Activated CD8-positive, alpha-beta memory T cell treated with anti-CD3 and anti-CD28 coated beads for 48 hours (primary cell): ENCODE measurements around the gene PSTPIP1.
"Not testable (repeated sequence)": the region's sequence is repeated elsewhere in the genome, so short reads cannot be mapped to it uniquely, and the experiment has no call there.

Experiments
- DNase-seq, 3 experiments: peaks; one replicate each; pipeline ENCODE4 v3.0.0-alpha.2; 2020; ENCODE audit warnings: low read depth in 2 of 3, low spot score in 2 of 3

Gene PSTPIP1

GRCh38 chr15:76994971-76995945 lies at the start of gene PSTPIP1:
Gene PSTPIP1, plus strand, starts transcription at chr15:76995126. Its CDS starts 448 bp downstream, at chr15:76995574.
- DNase-seq = no peak

- no peak for DNase-seq
These were observed 49.3 kb upstream of the PSTPIP1 start for GRCh38 chr15:76945494-76946093.

DNA sequence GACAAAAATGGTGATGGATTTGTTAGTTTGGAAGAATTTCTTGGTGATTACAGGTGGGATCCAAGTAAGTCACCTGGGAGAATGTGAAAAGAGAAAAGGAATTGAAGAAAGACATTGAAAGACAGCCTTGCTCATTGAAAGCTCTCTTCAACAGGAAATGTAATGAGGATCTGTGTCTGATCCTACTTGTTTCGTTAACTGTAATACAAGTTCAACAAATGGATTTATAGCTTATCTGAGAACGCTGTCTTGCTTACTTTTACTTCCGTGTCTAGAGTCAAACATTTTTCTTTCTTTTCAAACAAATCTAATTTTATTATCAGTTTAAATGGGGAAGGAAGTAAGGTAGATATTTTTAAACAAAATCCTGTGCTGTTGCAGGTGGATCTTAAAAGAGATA lies 47.5 kb upstream of the PSTPIP1 start:
- DNase-seq = no peak

DNA sequence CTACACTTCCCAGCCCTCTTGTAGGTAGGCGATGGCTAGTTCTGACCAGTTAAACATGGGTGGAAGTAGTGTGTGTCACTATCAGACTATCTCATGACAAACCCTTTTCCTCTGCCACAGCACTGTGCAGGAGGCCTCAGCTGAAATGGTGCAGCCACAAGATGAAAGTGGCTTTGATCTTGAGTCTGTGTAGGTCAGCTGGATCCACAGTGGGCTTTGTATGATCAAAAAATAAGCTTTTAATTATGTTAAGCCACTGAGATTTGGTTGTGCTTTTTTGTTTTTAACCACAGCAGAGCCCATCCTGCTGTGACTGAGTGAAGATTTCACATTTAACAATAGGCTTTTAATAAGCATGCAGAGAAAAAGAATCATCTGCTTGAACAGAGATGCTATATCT lies 43.7 kb upstream of the PSTPIP1 start:
- DNase-seq = no peak

DNA sequence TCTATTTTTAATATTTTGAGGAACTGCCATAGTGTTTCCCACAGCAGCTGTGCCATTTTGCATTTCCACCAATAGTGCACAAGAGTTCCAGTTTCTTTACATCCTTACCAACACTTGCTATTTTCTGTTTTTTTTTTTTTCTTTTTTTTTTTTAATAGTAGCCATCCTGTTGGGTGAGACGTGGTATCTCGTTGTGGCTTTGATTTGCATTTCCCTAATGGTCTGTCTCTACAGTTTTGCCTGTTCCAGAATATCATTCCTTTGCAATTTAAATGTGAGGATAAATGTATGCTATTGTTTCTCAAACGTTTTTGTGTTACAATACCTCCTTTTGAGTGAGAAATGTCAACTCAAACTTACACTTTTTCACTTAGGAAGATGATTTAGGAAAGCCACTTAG lies 41.0 kb upstream of the PSTPIP1 start:
- DNase-seq = no peak

- no peak for DNase-seq
These were observed 40.2 kb upstream of the PSTPIP1 start for GRCh38 chr15:76954744-76955143.

- DNase-seq = no peak
These were observed 33.5 kb upstream of the PSTPIP1 start for GRCh38 chr15:76961268-76962011.

- DNase-seq = no peak
These were observed 32.5 kb upstream of the PSTPIP1 start for GRCh38 chr15:76962337-76963013.

GRCh38 chr15:76963596-76963995 lies 31.3 kb upstream of the PSTPIP1 start:
- DNase-seq = no peak

GRCh38 chr15:76964157-76964556 lies 30.8 kb upstream of the PSTPIP1 start:
- no peak for DNase-seq

DNA sequence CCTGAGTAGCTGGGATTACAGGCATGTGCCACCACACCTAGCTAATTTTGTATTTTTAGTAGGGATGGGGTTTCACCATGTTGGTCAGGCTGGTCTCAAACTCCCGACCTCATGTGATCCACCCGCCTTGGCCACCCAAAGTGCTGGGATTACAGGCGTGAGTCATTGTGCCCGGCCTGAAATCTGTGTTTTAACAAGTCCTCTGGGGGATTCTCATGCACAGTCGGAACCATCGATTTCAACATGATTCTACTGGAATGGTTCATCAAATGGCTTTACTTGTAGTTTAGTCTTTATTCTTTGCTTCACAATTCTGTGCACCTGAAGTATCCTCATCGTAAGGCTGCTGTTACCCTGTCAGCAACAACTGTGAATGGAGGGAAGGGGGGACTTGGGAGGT lies 28.9 kb upstream of the PSTPIP1 start:
- not testable (repeated sequence) for DNase-seq

- DNase-seq = no peak
These were observed 27.9 kb upstream of the PSTPIP1 start for GRCh38 chr15:76967067-76967466.

- DNase-seq = no peak
These were observed 26.6 kb upstream of the PSTPIP1 start for GRCh38 chr15:76968306-76968705.

DNA sequence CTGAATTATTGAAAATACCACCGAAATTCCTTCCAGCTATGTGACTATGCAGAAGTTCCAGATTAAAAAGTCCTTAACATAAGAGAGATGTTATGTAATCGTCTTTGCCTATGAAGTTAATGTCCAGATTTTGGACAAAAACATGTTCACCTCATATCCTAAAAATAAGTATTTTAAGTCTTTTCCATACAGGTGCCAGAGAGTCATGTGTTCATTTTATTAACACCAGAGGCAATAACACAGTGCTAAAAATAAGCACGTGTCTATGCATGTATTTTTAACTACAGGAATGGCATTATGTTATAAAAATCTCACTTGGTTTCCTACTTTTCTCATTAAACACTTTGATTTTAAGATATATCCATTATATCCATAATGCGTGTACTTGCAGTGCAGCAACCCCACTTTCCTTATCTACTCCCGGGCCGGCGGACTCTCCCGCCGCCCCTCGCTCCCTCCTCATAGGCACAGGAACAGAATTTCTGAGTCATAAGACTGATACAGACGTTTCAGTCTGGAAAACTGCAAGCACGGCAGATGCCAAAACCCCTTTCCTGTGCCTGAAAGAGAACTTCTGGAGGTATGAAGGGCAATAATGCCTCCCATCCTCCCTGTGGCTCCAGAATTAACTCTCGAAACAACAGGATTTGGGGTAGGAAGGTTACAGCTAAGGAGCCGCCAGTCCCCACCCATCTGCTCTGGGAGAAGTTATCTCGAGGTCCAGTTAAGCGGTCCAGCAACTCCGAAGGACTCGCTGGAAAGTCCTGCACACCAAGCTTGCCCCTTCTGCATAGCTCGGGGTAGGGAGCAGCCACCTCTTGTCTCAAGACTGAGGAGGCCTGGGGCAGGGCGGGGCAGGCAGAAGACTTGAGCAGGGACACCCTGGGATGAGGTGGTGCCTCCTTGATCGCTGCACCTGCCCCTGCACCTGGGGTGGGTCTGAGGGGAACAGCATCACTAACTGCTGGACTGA lies 22.3 kb upstream of the PSTPIP1 start:
- no peak for DNase-seq

GRCh38 chr15:76973362-76973743 lies 21.6 kb upstream of the PSTPIP1 start:
- no peak for DNase-seq

GRCh38 chr15:76973906-76974305 lies 21.0 kb upstream of the PSTPIP1 start:
- DNase-seq = no peak

DNA sequence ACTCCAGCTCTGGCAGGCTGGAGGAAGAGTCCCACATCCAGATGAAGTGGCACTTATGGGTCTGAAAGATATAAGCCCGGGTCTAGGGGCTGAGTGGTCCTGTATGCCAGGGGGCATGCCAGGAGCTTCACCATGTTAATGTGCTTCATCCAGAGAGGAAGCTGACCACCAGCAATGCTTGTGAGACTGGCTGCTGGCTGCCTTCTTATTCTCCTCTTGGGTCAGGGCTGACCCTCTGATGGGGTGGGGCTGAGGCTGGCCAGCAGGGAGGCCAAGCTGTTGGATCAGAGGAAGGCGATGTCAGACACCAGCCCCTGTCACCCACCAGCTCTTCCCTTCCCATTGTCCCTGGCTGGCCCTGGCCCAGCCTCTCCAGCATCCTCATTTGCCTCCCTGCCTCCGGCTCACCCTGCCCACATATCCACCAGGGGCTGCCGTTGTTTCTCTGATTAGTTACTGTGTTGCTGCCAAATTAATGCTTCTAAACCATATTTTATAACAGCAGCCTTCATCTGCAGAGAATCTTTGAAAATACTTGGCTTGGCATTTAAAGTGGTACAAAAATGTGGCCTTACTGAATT lies 20.4 kb upstream of the PSTPIP1 start:
- no peak for DNase-seq

- no peak for DNase-seq
These were observed 18.8 kb upstream of the PSTPIP1 start for GRCh38 chr15:76976141-76976540.

DNA sequence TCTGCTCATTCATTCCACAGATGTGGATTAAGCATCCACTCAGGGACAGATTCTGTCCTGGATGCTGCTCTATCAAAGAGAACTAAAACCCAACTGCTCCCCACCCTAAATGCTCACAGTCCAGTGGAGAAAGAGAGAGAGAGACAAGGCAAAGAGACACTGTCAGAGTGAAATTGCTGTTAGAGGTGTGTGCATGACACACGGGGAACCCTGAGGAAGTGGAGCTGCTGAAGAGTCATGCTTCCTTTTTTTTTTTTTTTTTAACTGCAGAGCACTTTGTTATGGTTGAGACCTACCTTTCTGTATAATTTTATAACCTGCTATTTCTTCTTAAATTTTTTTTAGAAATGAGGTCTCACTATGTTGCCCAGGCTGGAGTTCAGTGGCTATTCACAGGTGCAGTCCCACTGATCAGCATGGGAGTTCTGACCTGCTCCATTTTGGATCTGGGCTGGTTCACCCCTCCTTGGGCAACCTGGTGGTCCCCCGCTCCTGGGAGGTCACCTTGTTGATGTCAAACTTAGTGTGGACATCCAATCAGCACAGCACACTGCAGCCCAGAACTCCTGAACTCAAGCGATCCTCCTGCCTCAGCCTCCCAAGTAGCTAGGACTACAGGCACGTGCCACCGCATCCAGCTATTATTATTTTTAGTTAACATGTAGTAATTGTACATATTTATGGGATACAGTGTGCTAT lies 18.2 kb upstream of the PSTPIP1 start:
- no peak for DNase-seq
